Esophagus muscularis mucosa (tissue), 4 donors: ENCODE measurements around the gene PEAK3. TPM values are rescaled to one million over a fixed set of nuclear protein-coding genes. Genes with fewer than 3 reads are reported as not detected.

ENCODE experiments used
- DNase-seq: peaks from one replicate; pipeline ENCODE4 v3.0.0-alpha.2; 2017; ENCODE audit errors: extremely low spot score
- H3K27ac ChIP-seq, 4 donors: fragments of 200-600 bp; sonication (generic); replicated peaks in 1 of 4; 1 replicate in 3 of 4; 2 replicates in 1 of 4; pipeline ENCODE4 v1.5.1; 2016 to 2019; ENCODE audit warnings: mild to moderate bottlenecking in 1 of 4
- H3K27me3 ChIP-seq, 4 donors: fragments of 200-600 bp; sonication (generic); one replicate each; pipeline versions ENCODE4 v1.5.1 to v1.6.0; 2016 to 2019
- H3K36me3 ChIP-seq, 4 donors: fragments of 200-600 bp; sonication (generic); one replicate each; pipeline ENCODE4 v1.5.1; 2016 to 2019
- H3K4me1 ChIP-seq, 4 donors: fragments of 200-600 bp; sonication (generic); one replicate each; pipeline ENCODE4 v1.5.1; 2016 to 2019
- H3K4me3 ChIP-seq, 4 donors: fragments of 200-600 bp; sonication (generic); 1 replicate in 2 of 4; 2 replicates in 2 of 4; pipeline ENCODE4 v1.5.1; 2016 to 2019; ENCODE audit warnings: mild to moderate bottlenecking in 4 of 4, moderate library complexity in 1 of 4
- H3K9me3 ChIP-seq, 4 donors: fragments of 200-600 bp; sonication (generic); 1 replicate in 3 of 4; 2 replicates in 1 of 4; pipeline ENCODE4 v1.5.1; 2016 to 2019
- CTCF ChIP-seq, 3 experiments: fragments of 200-600 bp in 2 of 3; fragments of 450-650 bp in 1 of 3; sonication (generic) in 2 of 3; IDR thresholded peaks; one replicate each; pipeline ENCODE4 v1.5.1; 2017 to 2019; ENCODE audit warnings: antibody characterized with exemption in 3 of 3, mild to moderate bottlenecking in 2 of 3, moderate library complexity in 1 of 3
- EP300 ChIP-seq: sonication (generic); formaldehyde crosslinking; IDR thresholded peaks from one replicate; pipeline ENCODE4 v1.6.1; 2017; ENCODE audit warnings: antibody characterized with exemption
- POLR2A ChIP-seq: fragments of 450-650 bp; IDR thresholded peaks from one replicate; pipeline ENCODE4 v1.6.1; 2017; ENCODE audit warnings: antibody characterized with exemption, moderate library complexity, mild to moderate bottlenecking, low read depth
- POLR2AphosphoS5 ChIP-seq, 2 donors: sonication (generic); formaldehyde crosslinking; IDR thresholded peaks; one replicate each; pipeline ENCODE4 v1.6.1; 2017; ENCODE audit warnings: antibody characterized with exemption in 2 of 2
- WGBS: methylation state at CpG from one replicate; pipeline ENCODE4 v1.1.5; 2018; 5-methylcytosine and 5-hydroxymethylcytosine counted together
- intact Hi-C: fragments of 100-400 bp; cut with DNase I; formaldehyde crosslinking; loops from one replicate; pipeline ENCODE4 v1.15.1; 2023
- total RNA-seq, 4 donors: library from RNA; depleted of rRNA; stranded (reverse); fragments of >200 nt; gene quantifications; one replicate each; pipeline versions ENCODE4 v1.1.0 to v1.2.1, GENCODE V29; 2016

The PEAK3 gene
- total RNA-seq, 4 donors from 2014 or later: 0.78 to 2.3 (median 1.3) TPM

- intact Hi-C loops: no loop called here
- DNase-seq: no peak
- Histone ChIP-seq H3K27ac (no peak overlapping the region), H3K9me3 (no peaks in the 10 kb centered on the region), H3K27me3 (peaks cover 4 to 95% (median 45%) of the 10 kb centered on the region in 4 donors), H3K4me1 (peaks cover 7 to 26% (median 20%) of the 10 kb centered on the region in 4 donors), H3K4me3 (no peak overlapping the region), H3K36me3 (no peaks in the 10 kb centered on the region)
- no peak for TF ChIP-seq EP300
- TF ChIP-seq POLR2A: no peak
- no peak for TF ChIP-seq POLR2AphosphoS5 (IDR thresholded peaks at IDR 0.05)
- no peak for TF ChIP-seq CTCF (IDR thresholded peaks at IDR 0.05)
- 74% methylated on average over 17 of the region's 17 CpGs for WGBS
These were observed 25.0 kb upstream of the PEAK3 start for GRCh38 chr19:2306971-2307370.

GRCh38 chr19:2306281-2306806 is 24.4 kb upstream of the PEAK3 start:
- Histone ChIP-seq H3K27ac (no peak overlapping the region), H3K27me3 (peaks cover 4 to 92% (median 44%) of the 10 kb centered on the region in 4 donors), H3K4me1 (peaks cover 7 to 26% (median 20%) of the 10 kb centered on the region in 4 donors), H3K36me3 (no peaks in the 10 kb centered on the region), H3K4me3 (no peak overlapping the region), H3K9me3 (no peaks in the 10 kb centered on the region)
- no peak for DNase-seq
- TF ChIP-seq CTCF (IDR thresholded peaks at IDR 0.05): no peak
- TF ChIP-seq POLR2A: no peak
- TF ChIP-seq EP300: no peak
- TF ChIP-seq POLR2AphosphoS5 (IDR thresholded peaks at IDR 0.05): no peak
- 89% methylated on average over 7 of the region's 19 CpGs for WGBS
- intact Hi-C loops: no loop called here

- Histone ChIP-seq H3K4me1 (peaks cover 7 to 26% (median 20%) of the 10 kb centered on the region in 4 donors), H3K27ac (no peak overlapping the region), H3K4me3 (no peak overlapping the region), H3K36me3 (no peaks in the 10 kb centered on the region), H3K27me3 (peaks cover 4 to 92% (median 44%) of the 10 kb centered on the region in 4 donors), H3K9me3 (no peaks in the 10 kb centered on the region)
- WGBS: 71% methylated on average over 19 of the region's 19 CpGs
- no peak for DNase-seq
- intact Hi-C loops: no loop called here
- TF ChIP-seq POLR2A (no peak), CTCF (IDR thresholded peaks at IDR 0.05) (no peak)
These were observed 23.7 kb upstream of the PEAK3 start for GRCh38 chr19:2305452-2306280.

- Histone ChIP-seq H3K27me3 (peaks cover 4 to 75% (median 35%) of the 10 kb centered on the region in 4 donors), H3K9me3 (no peaks in the 10 kb centered on the region), H3K36me3 (no peaks in the 10 kb centered on the region), H3K4me3 (no peak overlapping the region), H3K27ac (no peak overlapping the region), H3K4me1 (peaks cover 7 to 23% (median 18%) of the 10 kb centered on the region in 4 donors)
- DNase-seq: no peak
- intact Hi-C loops: no loop called here
- TF ChIP-seq EP300 (no peak), CTCF (IDR thresholded peaks at IDR 0.05) (no peak), POLR2AphosphoS5 (IDR thresholded peaks at IDR 0.05) (no peak), POLR2A (no peak)
- 71% methylated on average over 14 of the region's 26 CpGs for WGBS
These were observed 21.3 kb upstream of the PEAK3 start for GRCh38 chr19:2303211-2303798.
